Pancreas (tissue), 10 donors: Measurements from ENCODE around the gene TMCC2. TPM values are rescaled to one million over a fixed set of nuclear protein-coding genes. Genes with fewer than 3 reads are reported as not detected.

Source experiments
- ATAC-seq, 4 donors: fragments of 200-7000 bp; cut with Tn5 transposase; one replicate each; pipeline versions ENCODE4 v1.8.0 to v1.9.1; 2020; ENCODE audit warnings: mild to moderate bottlenecking in 4 of 4, moderate library complexity in 4 of 4
- DNase-seq, 6 donors: peaks; one replicate each; pipeline ENCODE4 v3.0.0-alpha.2; 2020
- FAIRE-seq: peaks from 2 replicates; lab custom pipeline; 2012; peaks lifted over from hg19 to GRCh38; lab: Jason Lieb, UNC
- H3K27ac ChIP-seq, 4 donors: fragments of 200-600 bp; sonication (generic); 1 replicate in 3 of 4; 2 replicates in 1 of 4; pipeline versions ENCODE4 v1.5.0 to v1.8.0; 2020
- H3K27me3 ChIP-seq, 4 donors: fragments of 200-600 bp; one replicate each; pipeline ENCODE4 v1.8.0; 2021
- H3K36me3 ChIP-seq, 3 donors: fragments of 200-600 bp; sonication (generic) in 1 of 3; one replicate each; pipeline versions ENCODE4 v1.5.0 to v1.8.0; 2020 to 2021
- H3K4me1 ChIP-seq, 3 donors: fragments of 200-600 bp; one replicate each; pipeline ENCODE4 v1.8.0; 2021
- H3K4me3 ChIP-seq, 4 donors: fragments of 200-600 bp; sonication (generic) in 2 of 4; one replicate each; pipeline versions ENCODE4 v1.5.0 to v1.8.0; 2020 to 2021
- H3K9me3 ChIP-seq, 4 donors: fragments of 200-600 bp; one replicate each; pipeline ENCODE4 v1.8.0; 2021
- WGBS, 2 donors: extraction: QIAGEN DNeasy Blood & Tissue Kit; methylation state at CpG; one replicate each; pipeline ENCODE4 v1.1.7; 2013; 5-methylcytosine and 5-hydroxymethylcytosine counted together
- intact Hi-C, 3 donors: fragments of 100-400 bp; cut with DNase I; formaldehyde crosslinking; loops; one replicate each; pipeline versions ENCODE4 v1.11.1 to v1.14.2; 2022
- polyA plus RNA-seq, 2 donors: library from polyadenylated mRNA; stranded (reverse); fragments of 200-250 nt; gene quantifications; one replicate each; pipeline ENCODE4 v1.2.3, GENCODE V29; 2013
- total RNA-seq, 6 donors: library from RNA; stranded (reverse); fragmentation: NEBNext Ultra II Directional in 4 of 6; extraction: Animal tissue kit (Norgen Biotek cat#: 25700) in 4 of 6; gene quantifications; one replicate each; pipeline versions ENCODE4 v1.2.1 to v1.2.4, GENCODE V29; 2021 to 2023
- TF ChIP-seq, protein P1 (sequence below), 4 donors: fragments of 200-600 bp; sonication (generic) in 3 of 4; IDR thresholded peaks; one replicate each; pipeline versions ENCODE4 v1.5.0 to v1.8.0; 2021; ENCODE audit warnings: antibody characterized with exemption in 4 of 4
- donor health status: healthy with polysubstance abuse.
- donor health status: DM: no; HTN: no; CAD: no; lungs with moderate emphysema.
- donor health status: DM: no; HTN: no; CAD: no.
- donor health status: control.
- donor health status: control.
- donor health status: Bipolar disorder and iron deficiency.
- donor health status: DM: yes; HTN: yes; CAD: no.
- donor health status: DM: no; HTN: no; CAD: no.
- donor health status: DM: no; HTN: no; CAD: no.
- donor health status: DM: yes; HTN: yes; CAD: no.

Gene TMCC2
- total and polyA plus RNA-seq, 8 donors: 0.55 to 4.3 (median 1.2) TPM

DNA sequence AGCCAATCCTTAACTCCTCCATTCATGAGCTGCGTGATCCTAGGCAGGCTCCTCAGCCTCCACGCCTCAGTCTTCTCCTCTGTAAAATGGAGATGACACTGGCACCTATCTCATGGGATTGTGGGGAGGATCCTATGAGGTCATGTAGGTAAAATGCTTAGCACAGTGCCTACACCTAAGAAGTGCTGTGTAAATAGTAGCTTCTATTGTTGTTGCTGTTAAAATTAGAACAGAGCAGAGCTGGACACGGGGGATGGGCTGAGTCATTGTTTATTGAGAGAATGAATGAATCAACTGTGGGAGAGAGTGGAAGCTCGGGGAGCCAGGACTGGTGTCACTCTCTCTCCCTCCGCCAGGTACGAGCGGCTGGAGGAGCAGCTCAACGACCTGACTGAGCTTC lies 43.0 kb downstream of the TMCC2 start:
- no peak for DNase-seq
- peaks cover 10 to 14% (median 11%) of the 10 kb centered on the region in 3 donors for H3K4me1 ChIP-seq
- no peak for FAIRE-seq
- intact Hi-C loops: loop anchor here in 2 of 3 donors (5.0 kb wide), 1 partner anchor 57 kb away; no protein-coding TSS in a partner anchor
- 63 to 77% methylated on average over 8 of the region's 8 CpGs for WGBS, 2 donors
- TF ChIP-seq, protein P1, sequence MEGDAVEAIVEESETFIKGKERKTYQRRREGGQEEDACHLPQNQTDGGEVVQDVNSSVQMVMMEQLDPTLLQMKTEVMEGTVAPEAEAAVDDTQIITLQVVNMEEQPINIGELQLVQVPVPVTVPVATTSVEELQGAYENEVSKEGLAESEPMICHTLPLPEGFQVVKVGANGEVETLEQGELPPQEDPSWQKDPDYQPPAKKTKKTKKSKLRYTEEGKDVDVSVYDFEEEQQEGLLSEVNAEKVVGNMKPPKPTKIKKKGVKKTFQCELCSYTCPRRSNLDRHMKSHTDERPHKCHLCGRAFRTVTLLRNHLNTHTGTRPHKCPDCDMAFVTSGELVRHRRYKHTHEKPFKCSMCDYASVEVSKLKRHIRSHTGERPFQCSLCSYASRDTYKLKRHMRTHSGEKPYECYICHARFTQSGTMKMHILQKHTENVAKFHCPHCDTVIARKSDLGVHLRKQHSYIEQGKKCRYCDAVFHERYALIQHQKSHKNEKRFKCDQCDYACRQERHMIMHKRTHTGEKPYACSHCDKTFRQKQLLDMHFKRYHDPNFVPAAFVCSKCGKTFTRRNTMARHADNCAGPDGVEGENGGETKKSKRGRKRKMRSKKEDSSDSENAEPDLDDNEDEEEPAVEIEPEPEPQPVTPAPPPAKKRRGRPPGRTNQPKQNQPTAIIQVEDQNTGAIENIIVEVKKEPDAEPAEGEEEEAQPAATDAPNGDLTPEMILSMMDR (IDR thresholded peaks at IDR 0.05): no peak
- no peaks in the 10 kb centered on the region for H3K36me3 ChIP-seq
- H3K27ac ChIP-seq: peak overlapping the region in 1 of 4 donors; percentile 27
- no peak for ATAC-seq
- H3K4me3 ChIP-seq: no peak overlapping the region
- H3K9me3 ChIP-seq: no peaks in the 10 kb centered on the region
- no peaks in the 10 kb centered on the region for H3K27me3 ChIP-seq

DNA sequence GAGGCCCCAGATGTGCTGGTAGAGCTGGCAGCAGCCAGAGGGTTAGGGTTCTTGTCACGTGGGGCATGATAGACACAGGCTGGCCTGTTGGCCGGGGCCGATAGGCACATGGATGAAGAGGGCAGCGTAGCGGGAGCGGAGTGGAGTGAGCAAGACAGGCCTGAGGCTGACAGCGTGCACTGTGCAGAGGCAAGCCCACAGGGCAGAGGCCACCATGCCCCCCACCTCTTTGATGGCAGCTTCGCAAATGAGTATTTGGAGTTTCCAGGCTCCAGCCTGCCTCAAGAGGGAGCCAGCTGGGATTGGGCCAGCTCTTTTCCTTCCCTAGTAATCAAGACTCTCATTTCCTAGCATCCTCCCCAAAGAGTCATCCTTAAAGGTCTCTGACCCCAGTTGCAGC lies 43.5 kb downstream of the TMCC2 start:
- FAIRE-seq: no peak

DNA sequence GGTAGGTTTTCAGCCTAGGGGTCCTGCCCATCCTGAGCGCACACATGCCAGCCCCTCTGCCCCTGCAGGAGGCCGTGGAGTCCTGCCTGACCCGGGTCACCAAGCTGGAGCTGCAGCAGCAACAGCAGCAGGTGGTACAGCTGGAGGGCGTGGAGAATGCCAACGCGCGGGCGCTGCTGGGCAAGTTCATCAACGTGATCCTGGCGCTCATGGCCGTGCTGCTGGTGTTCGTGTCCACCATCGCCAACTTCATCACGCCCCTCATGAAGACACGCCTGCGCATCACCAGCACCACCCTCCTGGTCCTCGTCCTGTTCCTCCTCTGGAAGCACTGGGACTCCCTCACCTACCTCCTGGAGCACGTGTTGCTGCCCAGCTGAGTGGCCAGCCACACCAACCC lies 44.0 kb downstream of the TMCC2 start:
- no peak for FAIRE-seq
- DNase-seq: peak in 1 of 6 donors; percentile 30
- intact Hi-C loops: loop anchor here in 2 of 3 donors (5.0 kb wide), 1 partner anchor 56 kb away; no protein-coding TSS in a partner anchor

More for the DNA sequence above, 43.5 kb downstream of the TMCC2 start:
- TF ChIP-seq, protein P1 (IDR thresholded peaks at IDR 0.05): no peak
- Histone ChIP-seq H3K9me3 (no peaks in the 10 kb centered on the region), H3K36me3 (no peaks in the 10 kb centered on the region), H3K4me1 (peaks cover 14 to 16% (median 16%) of the 10 kb centered on the region in 3 donors), H3K4me3 (no peak overlapping the region), H3K27me3 (no peaks in the 10 kb centered on the region), H3K27ac (peak overlapping the region in 1 of 4 donors; percentile 27)
- intact Hi-C loops: loop anchor here in 2 of 3 donors (5.0 kb wide), 1 partner anchor 56 kb away; no protein-coding TSS in a partner anchor
- 88 to 93% methylated on average over 8 of the region's 8 CpGs for WGBS, 2 donors
- DNase-seq (peak in 2 of 6 donors; percentile 26 to 31), ATAC-seq (no peak)

DNA sequence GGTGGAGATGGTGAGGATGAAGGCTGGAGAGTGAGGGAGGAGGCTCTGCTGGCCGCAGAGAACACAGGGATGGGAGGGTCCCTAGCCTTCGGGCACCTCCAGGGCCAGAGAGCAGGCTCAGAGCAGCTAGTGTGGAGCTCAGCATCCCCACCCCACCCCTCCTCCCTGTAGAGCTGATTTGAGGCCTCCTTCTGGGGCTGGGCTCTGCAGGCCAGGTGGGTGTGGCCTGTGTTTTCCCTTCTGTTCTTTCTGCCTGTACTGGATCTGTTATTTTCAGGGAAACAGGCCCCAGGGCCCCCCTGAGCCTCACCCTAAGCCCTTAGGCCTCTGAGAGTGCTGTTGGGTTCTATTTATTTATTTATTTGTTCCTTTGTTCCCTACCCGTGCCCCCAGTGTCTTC lies 44.8 kb downstream of the TMCC2 start:
- Histone ChIP-seq H3K27ac (no peak overlapping the region), H3K4me3 (no peak overlapping the region), H3K4me1 (peaks cover 14 to 17% (median 16%) of the 10 kb centered on the region in 3 donors), H3K27me3 (no peaks in the 10 kb centered on the region), H3K36me3 (no peaks in the 10 kb centered on the region), H3K9me3 (no peaks in the 10 kb centered on the region)
- DNase-seq (no peak), FAIRE-seq (no peak), ATAC-seq (no peak)
- intact Hi-C loops: loop anchor here in 2 of 3 donors (5.0 kb wide), 1 partner anchor 55 kb away; no protein-coding TSS in a partner anchor
- TF ChIP-seq, protein P1 (IDR thresholded peaks at IDR 0.05): no peak
- WGBS, 2 donors: 71 to 92% methylated on average over 3 of the region's 3 CpGs

More for the DNA sequence above, 44.0 kb downstream of the TMCC2 start:
- Histone ChIP-seq H3K9me3 (no peaks in the 10 kb centered on the region), H3K4me1 (peaks cover 14 to 17% (median 16%) of the 10 kb centered on the region in 3 donors), H3K4me3 (no peak overlapping the region), H3K36me3 (no peaks in the 10 kb centered on the region), H3K27me3 (no peaks in the 10 kb centered on the region), H3K27ac (no peak overlapping the region)
- no peak for ATAC-seq
- TF ChIP-seq, protein P1 (IDR thresholded peaks at IDR 0.05): no peak
- 90 to 94% methylated on average over 18 of the region's 18 CpGs for WGBS, 2 donors

DNA sequence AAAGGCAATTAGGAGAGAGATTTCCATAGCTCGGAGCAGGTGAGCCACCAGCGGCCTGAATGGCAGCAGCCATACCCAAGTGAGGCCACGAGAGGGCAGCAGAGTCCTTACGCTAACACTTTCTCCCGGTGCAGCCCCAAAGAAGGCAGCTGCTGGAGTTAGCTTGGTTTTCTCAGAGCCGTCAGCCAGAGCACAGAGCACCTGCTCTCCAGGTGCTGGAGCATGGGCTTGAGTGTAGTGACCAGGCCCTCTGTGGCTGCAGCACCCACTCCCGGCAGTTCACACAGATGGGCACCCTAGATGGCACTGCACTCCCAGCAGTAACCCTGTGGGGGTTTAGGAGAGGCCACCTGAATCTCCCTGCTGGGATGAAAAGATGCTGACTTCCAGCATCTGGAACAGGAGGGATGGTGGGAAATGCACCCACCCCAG lies 45.8 kb downstream of the TMCC2 start:
- Histone ChIP-seq H3K27me3 (no peaks in the 10 kb centered on the region), H3K9me3 (no peaks in the 10 kb centered on the region), H3K36me3 (no peaks in the 10 kb centered on the region), H3K4me3 (no peak overlapping the region), H3K4me1 (peaks cover 14 to 17% (median 16%) of the 10 kb centered on the region in 3 donors), H3K27ac (peak overlapping the region; percentile 49 to 72 (median 57))
- TF ChIP-seq, protein P1 (IDR thresholded peaks at IDR 0.05): peak; percentile 97 to 99 (median 98)
- peak; percentile 85 to 96 (median 92) for DNase-seq
- intact Hi-C loops: loop anchor here (1.0 to 5.0 kb wide), 2 partner anchors 52 to 54 kb away; no protein-coding TSS in a partner anchor
- no peak for FAIRE-seq
- 1 to 2% methylated on average over 7 of the region's 7 CpGs for WGBS, 2 donors
- ATAC-seq: peak; percentile 73 to 91 (median 84)
